Measurements from ENCODE around the gene LENG8. TPM values are rescaled to one million over a fixed set of nuclear protein-coding genes. Genes with fewer than 3 reads are reported as not detected.

The LENG8 gene
- total and polyA plus RNA-seq, 2 of the 4 experiments (the other 2 are of a cell fraction) = 21.1 to 93.9 TPM

DNA sequence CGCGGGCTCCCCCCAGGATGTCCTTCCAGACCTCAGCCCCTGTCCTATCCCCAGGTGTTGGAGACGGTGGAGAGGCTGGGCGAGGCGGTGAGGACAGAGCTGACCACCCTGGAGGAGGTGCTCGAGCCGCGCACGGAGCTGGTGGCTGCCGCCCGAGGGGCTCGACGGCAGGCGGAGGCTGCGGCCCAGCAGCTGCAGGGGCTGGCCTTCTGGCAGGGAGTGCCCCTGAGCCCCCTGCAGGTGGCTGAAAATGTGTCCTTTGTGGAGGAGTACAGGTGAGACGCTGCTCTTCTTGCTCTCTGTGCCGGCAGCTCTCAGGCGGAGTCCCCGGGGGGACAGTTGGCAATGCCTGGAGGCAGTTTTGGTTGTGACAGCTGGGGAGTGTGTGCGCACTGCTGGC, 26.9 kb upstream of the LENG8 start:
- H2BK120ac ChIP-seq (ENCODE audit: low read depth, low read length) = no peak overlapping the region
- H4K20me1 ChIP-seq (ENCODE audit: insufficient read depth, low read length) = no peaks in the 10 kb centered on the region
- TF ChIP-seq CEBPB (IDR thresholded peaks at IDR 0.05; ENCODE audit: low read depth, low read length) = no peak
- H3K9ac ChIP-seq (ENCODE audit: low read depth, low read length) = no peak overlapping the region
- no peak overlapping the region for H3K4ac ChIP-seq (ENCODE audit: low read depth, low read length)
- no peak overlapping the region for H3K14ac ChIP-seq (replicated peaks; ENCODE audit: low read depth, low read length)
- H3K9me1 ChIP-seq (ENCODE audit: insufficient read depth, low read length) = no peaks in the 10 kb centered on the region
- H2BK15ac ChIP-seq (ENCODE audit: low read depth, low read length) = no peak overlapping the region
- DNase-seq = no peak
- no peaks in the 10 kb centered on the region for H3K79me1 ChIP-seq (ENCODE audit: low read depth in 1 of 2, low read length in 2 of 2)
- H3K9me3 ChIP-seq (ENCODE audit: control insufficient read depth, insufficient read depth, low read length) = no peaks in the 10 kb centered on the region
- no peak overlapping the region for H3K18ac ChIP-seq (ENCODE audit: low read depth, low read length)
- ATAC-seq (ENCODE audit: low read depth) = no peak
- H4K8ac ChIP-seq (ENCODE audit: low read depth in 2 of 2, low read length in 2 of 2) = no peak overlapping the region
- H2AFZ ChIP-seq (replicated peaks; ENCODE audit: low read length, poor library complexity) = no peak overlapping the region
- no peak overlapping the region for H3K56ac ChIP-seq (ENCODE audit: extremely low read depth, insufficient read depth, low read length)
- no peaks in the 10 kb centered on the region for H3K4me1 ChIP-seq (ENCODE audit: control insufficient read depth, insufficient read depth, low read length)
- no peak overlapping the region for H4K91ac ChIP-seq (ENCODE audit: insufficient read depth, low read depth, low read length)
- no peak overlapping the region for H4K5ac ChIP-seq (ENCODE audit: low read depth, low read length)
- dilution Hi-C loops (cut with HindIII; ENCODE audit: low sequenced_read_pairs, unreplicated experiment) (no loop called here), intact Hi-C loops (cut with micrococcal nuclease) (no loop called here), in situ Hi-C loops (cut with MboI; ENCODE audit: low sequenced_read_pairs) (no loop called here)
- no peak overlapping the region for H2AK5ac ChIP-seq (ENCODE audit: low read depth, low read length)
- H3K36me3 ChIP-seq (ENCODE audit: control insufficient read depth, insufficient read depth, low read length) = no peaks in the 10 kb centered on the region
- H2BK20ac ChIP-seq (ENCODE audit: low read depth, low read length) = no peak overlapping the region
- H3K23ac ChIP-seq (ENCODE audit: low read depth, low read length) = no peak overlapping the region
- H2AK9ac ChIP-seq (replicated peaks; ENCODE audit: low read depth, low read length, poor library complexity) = no peak overlapping the region
- no peak overlapping the region for H3K4me3 ChIP-seq (ENCODE audit: insufficient read depth, low read depth, low read length)
- no peak overlapping the region for H3K27ac ChIP-seq (ENCODE audit: insufficient read depth, low read length)
- ChIA-PET POLR2A (ENCODE audit: unreplicated experiment) (no interaction called here), CTCF (interaction anchor here (0.6 kb wide), 1 partner anchor 1209 kb away, joined by 5 read pairs; no protein-coding TSS in a partner anchor)
- H3K4me2 ChIP-seq (ENCODE audit: low read depth, low read length) = no peak overlapping the region
- BruUV-seq (replicated peaks) = no TSS peak
- H3K27me3 ChIP-seq (ENCODE audit: control insufficient read depth, insufficient read depth, low read length) = peaks cover 16% of the 10 kb centered on the region; the same call in 1 of the 2 replicates
- H2BK5ac ChIP-seq (ENCODE audit: low read depth, low read length, poor library complexity, severe bottlenecking) = no peak overlapping the region
- no CpG with 5 or more reads among the region's 20 CpGs for WGBS, 2 experiments (ENCODE audit: extremely low coverage in 2 of 2, insufficient read length in 1 of 2)

All from IMR-90 (cell line).